HepG2 (cell line): ENCODE results near the gene PSME3IP1. TPM values are rescaled to one million over a fixed set of nuclear protein-coding genes. Genes with fewer than 3 reads are reported as not detected.

Experiments
- ATAC-seq: fragments of 200-7000 bp; cut with Tn5 transposase; 3 replicates; pipeline ENCODE4 v1.9.1; 2020; ENCODE audit warnings: mild to moderate bottlenecking, moderate library complexity
- BruUV-seq: library from RNA; stranded (reverse); fragments of 400-500 nt; replicated peaks from 2 replicates; lab custom pipeline; 2021; lab: Mats Ljungman, UMichigan
- CTCF ChIA-PET: fragments of 300-600 bp; formaldehyde crosslinking; extraction: SDS; loops from one replicate; lab custom pipeline; 2021; ENCODE audit warnings: low total read pairs, inconsistent platforms, low intra/inter-chr PET ratio; lab: Yijun Ruan, JAX
- POLR2A ChIA-PET: fragments of 350-600 bp; sonication (Branson Sonifier 250); formaldehyde crosslinking; loops from one replicate; lab custom pipeline; 2020; ENCODE audit warnings: antibody characterized with exemption, inconsistent platforms; lab: Yijun Ruan, JAX
- DNase-seq: peaks from one replicate; pipeline ENCODE4 v3.0.0-alpha.2; 2015; ENCODE audit warnings: low spot score
- FAIRE-seq: peaks from 3 replicates; lab custom pipeline; 2011; peaks lifted over from hg19 to GRCh38; lab: Jason Lieb, UNC
- H2AFZ ChIP-seq: one replicate; pipeline ENCODE4 v1.6.1; 2011; ENCODE audit warnings: low read length, inconsistent platforms
- H3K27ac ChIP-seq: fragments of 300-600 bp; 3 replicates; pipeline ENCODE4 v1.8.0; 2011; ENCODE audit warnings: mixed run types, mild to moderate bottlenecking, mixed read lengths, low read length, inconsistent platforms; ENCODE audit not compliant: insufficient read depth; ENCODE audit errors: extremely low read length
- H3K27me3 ChIP-seq, 2 experiments: fragments of 200-600 bp in 1 of 2; 2 replicates in 1 of 2; 3 replicates in 1 of 2; pipeline versions ENCODE4 v1.6.0 to v1.8.0; 2011; ENCODE audit warnings: low read length in 2 of 2, mild to moderate bottlenecking in 2 of 2, moderate library complexity in 2 of 2, inconsistent platforms in 1 of 2; ENCODE audit not compliant: insufficient read depth in 2 of 2, control insufficient read depth in 1 of 2
- H3K36me3 ChIP-seq, 2 experiments: fragments of 200-600 bp in 1 of 2; replicated peaks in 1 of 2; 2 replicates in 1 of 2; 3 replicates in 1 of 2; pipeline versions ENCODE4 v1.5.1 to v1.8.0; 2011; ENCODE audit warnings: low read length in 2 of 2, inconsistent platforms in 1 of 2; ENCODE audit not compliant: insufficient read depth in 2 of 2, control insufficient read depth in 1 of 2
- H3K4me1 ChIP-seq: 2 replicates; pipeline ENCODE4 v1.5.1; 2012; ENCODE audit warnings: low read length, inconsistent platforms; ENCODE audit not compliant: insufficient read depth
- H3K4me2 ChIP-seq: 2 replicates; pipeline ENCODE4 v1.6.0; 2011; ENCODE audit warnings: low read depth, low read length, inconsistent platforms
- H3K4me3 ChIP-seq, 3 experiments: fragments of 200-600 bp in 1 of 3; sonication (generic), shearing (Covaris generic) in 1 of 3; replicated peaks in 1 of 3; 2 replicates each; pipeline ENCODE4 v1.5.1; 2011 to 2016; ENCODE audit warnings: low read length in 3 of 3, inconsistent platforms in 2 of 3, low read depth in 2 of 3, mild to moderate bottlenecking in 2 of 3, control low read depth in 1 of 3, mixed read lengths in 1 of 3; ENCODE audit not compliant: insufficient read depth in 1 of 3
- H3K79me2 ChIP-seq: one replicate; pipeline ENCODE4 v1.6.1; 2011; ENCODE audit warnings: low read length, inconsistent platforms; ENCODE audit not compliant: insufficient read depth
- H3K9ac ChIP-seq: 2 replicates; pipeline ENCODE4 v1.6.0; 2011; ENCODE audit warnings: mild to moderate bottlenecking, low read depth, low read length, inconsistent platforms; ENCODE audit not compliant: insufficient read depth
- H3K9me3 ChIP-seq: 2 replicates; pipeline ENCODE4 v1.5.1; 2012; ENCODE audit warnings: mild to moderate bottlenecking, low read length
- H4K20me1 ChIP-seq: 2 replicates; pipeline ENCODE4 v1.6.0; 2011; ENCODE audit warnings: inconsistent platforms, mild to moderate bottlenecking, low read length, moderate library complexity; ENCODE audit not compliant: insufficient read depth
- ATF1 ChIP-seq: IDR thresholded peaks from 2 replicates; pipeline ENCODE4 v1.6.1; 2016; ENCODE audit warnings: mild to moderate bottlenecking, control low read depth
- BCL6 ChIP-seq: IDR thresholded peaks from 2 replicates; pipeline ENCODE4 v1.6.1; 2016; ENCODE audit warnings: missing genetic modification reagents, missing compliant biosample characterization
- FOXA3 ChIP-seq: IDR thresholded peaks from 2 replicates; pipeline ENCODE4 v1.6.1; 2016; ENCODE audit warnings: missing genetic modification reagents, missing compliant biosample characterization
- GPBP1L1 ChIP-seq: sonication (generic); formaldehyde crosslinking; IDR thresholded peaks from 2 replicates; pipeline ENCODE4 v1.5.0; 2020; ENCODE audit warnings: mild to moderate bottlenecking, missing genetic modification reagents
- SRSF4 ChIP-seq: fragments of 200-400 bp; formaldehyde crosslinking; IDR thresholded peaks from one replicate; pipeline ENCODE4 v1.6.1; 2018; ENCODE audit warnings: mild to moderate bottlenecking, low read depth, low read length, moderate library complexity; ENCODE audit not compliant: poor library complexity, severe bottlenecking
- WIZ ChIP-seq: sonication (generic); formaldehyde crosslinking; IDR thresholded peaks from 2 replicates; pipeline ENCODE4 v1.5.1; 2020; ENCODE audit warnings: mild to moderate bottlenecking, missing genetic modification reagents
- ZBTB10 ChIP-seq: sonication (generic); formaldehyde crosslinking; IDR thresholded peaks from 2 replicates; pipeline ENCODE4 v1.4.0; 2020; ENCODE audit warnings: missing genetic modification reagents, borderline replicate concordance
- ZBTB42 ChIP-seq: sonication (generic); formaldehyde crosslinking; IDR thresholded peaks from 2 replicates; pipeline ENCODE4 v1.5.0; 2020; ENCODE audit warnings: mild to moderate bottlenecking, missing genetic modification reagents
- ZFP36L1 ChIP-seq: sonication (generic); formaldehyde crosslinking; IDR thresholded peaks from 2 replicates; pipeline ENCODE4 v1.8.0; 2022; ENCODE audit warnings: mild to moderate bottlenecking, missing genetic modification reagents, moderate library complexity
- ZNF430 ChIP-seq: sonication (generic); formaldehyde crosslinking; IDR thresholded peaks from 2 replicates; pipeline ENCODE4 v1.9.0; 2021; ENCODE audit warnings: mild to moderate bottlenecking, missing genetic modification reagents
- ZNF670 ChIP-seq: sonication (generic); formaldehyde crosslinking; IDR thresholded peaks from 2 replicates; pipeline ENCODE4 v1.8.0; 2022; ENCODE audit warnings: mild to moderate bottlenecking, missing genetic modification reagents, borderline replicate concordance
- ZNF766 ChIP-seq: sonication (generic); formaldehyde crosslinking; IDR thresholded peaks from 2 replicates; pipeline ENCODE4 v1.5.0; 2020; ENCODE audit warnings: missing genetic modification reagents, borderline replicate concordance
- WGBS: methylation state at CpG from one replicate; pipeline ENCODE4 v1.1.6; 2017; ENCODE audit warnings: low lambda C conversion rate; 5-methylcytosine and 5-hydroxymethylcytosine counted together
- in situ Hi-C: cut with HindIII; loops from 2 replicates; pipeline ENCODE4 v1.10.0; 2017; ENCODE audit warnings: low pct_unique_long_range_greater_than_20kb; ENCODE audit not compliant: extremely low pct_ligation_motif_present
- intact Hi-C: fragments of 100-400 bp; cut with micrococcal nuclease; formaldehyde crosslinking; loops from one replicate; pipeline ENCODE4 v1.10.0; 2022; ENCODE audit not compliant: unreplicated experiment
- polyA plus RNA-seq, 8 experiments: library from polyadenylated mRNA; depleted of rRNA in 3 of 8; stranded (reverse) in 7 of 8; unstranded in 1 of 8; fragments of >200 nt; fragmentation: Illumina TruSeq in 4 of 8; extraction: Trizol in 4 of 8; gene quantifications; 2 replicates each; pipeline versions ENCODE4 v1.2.1 to v1.2.3, GENCODE V29; 2011 to 2016; ENCODE audit warnings: low read depth in 4 of 8, missing spikeins in 1 of 8, mixed read lengths in 1 of 8; ENCODE audit not compliant: insufficient read depth in 1 of 8
- total RNA-seq, 5 experiments: library from RNA; depleted of rRNA; stranded (reverse); fragments of >200 nt; fragmentation: Illumina TruSeq; extraction: Trizol; gene quantifications; 2 replicates each; pipeline ENCODE4 v1.2.3, GENCODE V29; 2016; ENCODE audit warnings: low read depth in 1 of 5
- TF ChIP-seq, protein P1 (sequence below): sonication (generic); formaldehyde crosslinking; IDR thresholded peaks from 2 replicates; pipeline ENCODE4 v1.9.0; 2021; ENCODE audit warnings: missing genetic modification reagents, borderline replicate concordance
- TF ChIP-seq, protein P2 (sequence below): sonication (generic); formaldehyde crosslinking; IDR thresholded peaks from 2 replicates; pipeline ENCODE4 v1.4.0; 2020; ENCODE audit warnings: mild to moderate bottlenecking, missing genetic modification reagents
- TF ChIP-seq, protein P3 (sequence below): sonication (generic); formaldehyde crosslinking; IDR thresholded peaks from 2 replicates; pipeline ENCODE4 v1.4.0; 2020; ENCODE audit warnings: missing genetic modification reagents

The PSME3IP1 gene
- total and polyA plus RNA-seq, 2 of the 13 experiments (the other 11 are each of a cell fraction or from before 2014, with no cell fraction given): 90.8 to 99.8 TPM

DNA sequence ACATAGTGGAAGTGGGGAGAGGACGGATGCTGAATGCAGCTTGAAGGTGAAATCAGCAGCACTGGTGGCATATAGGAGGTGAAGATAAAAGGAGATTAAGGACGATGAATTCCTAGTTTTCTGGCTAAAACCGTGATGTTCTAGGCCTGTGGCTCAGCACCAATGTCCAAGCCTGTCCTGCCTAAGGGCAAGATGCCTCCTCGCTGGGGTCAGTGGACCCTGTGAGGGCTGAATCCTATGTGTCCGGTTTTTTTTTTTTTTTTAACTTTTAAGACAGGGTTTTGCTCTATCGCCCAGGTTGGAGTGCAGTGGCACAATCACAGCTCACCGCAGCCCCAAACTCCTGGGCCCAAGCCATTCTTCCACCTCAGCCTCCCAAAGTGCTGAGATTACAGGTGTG is 80.7 kb downstream of the PSME3IP1 start:
- Histone ChIP-seq H3K27ac (no peak overlapping the region), H3K27me3 (peaks cover 0 to 2% of the 10 kb centered on the region in 2 experiments; a peak in 1 of 5 replicates), H3K4me3 (no peak overlapping the region), H3K4me1 (no peaks in the 10 kb centered on the region), H4K20me1 (no peaks in the 10 kb centered on the region), H3K36me3 (no peaks in the 10 kb centered on the region), H2AFZ (no peak overlapping the region), H3K4me2 (no peak overlapping the region), H3K9ac (no peak overlapping the region), H3K79me2 (no peaks in the 10 kb centered on the region), H3K9me3 (no peaks in the 10 kb centered on the region)
- DNase-seq (no peak), ATAC-seq (no peak), FAIRE-seq (no peak)
- BruUV-seq: no TSS peak
- in situ Hi-C loops (no loop called here), intact Hi-C loops (no loop called here)
- 51% methylated on average over 7 of the region's 7 CpGs for whole genome bisulfite sequencing
- CTCF ChIA-PET: no interaction called here
- POLR2A ChIA-PET: no interaction called here
- TF ChIP-seq ZBTB42 (no peak), SRSF4 (no peak), BCL6 (no peak), FOXA3 (CRISPR knock-in tag) (no peak), ZNF766 (CRISPR knock-in tag) (no peak), ZBTB10 (CRISPR knock-in tag) (no peak), ZFP36L1 (CRISPR knock-in tag) (no peak), ATF1 (CRISPR knock-in tag) (no peak), ZNF430 (CRISPR knock-in tag) (no peak), ZNF670 (CRISPR knock-in tag) (no peak), GPBP1L1 (no peak), WIZ (CRISPR knock-in tag) (no peak)
- TF ChIP-seq, protein P1, sequence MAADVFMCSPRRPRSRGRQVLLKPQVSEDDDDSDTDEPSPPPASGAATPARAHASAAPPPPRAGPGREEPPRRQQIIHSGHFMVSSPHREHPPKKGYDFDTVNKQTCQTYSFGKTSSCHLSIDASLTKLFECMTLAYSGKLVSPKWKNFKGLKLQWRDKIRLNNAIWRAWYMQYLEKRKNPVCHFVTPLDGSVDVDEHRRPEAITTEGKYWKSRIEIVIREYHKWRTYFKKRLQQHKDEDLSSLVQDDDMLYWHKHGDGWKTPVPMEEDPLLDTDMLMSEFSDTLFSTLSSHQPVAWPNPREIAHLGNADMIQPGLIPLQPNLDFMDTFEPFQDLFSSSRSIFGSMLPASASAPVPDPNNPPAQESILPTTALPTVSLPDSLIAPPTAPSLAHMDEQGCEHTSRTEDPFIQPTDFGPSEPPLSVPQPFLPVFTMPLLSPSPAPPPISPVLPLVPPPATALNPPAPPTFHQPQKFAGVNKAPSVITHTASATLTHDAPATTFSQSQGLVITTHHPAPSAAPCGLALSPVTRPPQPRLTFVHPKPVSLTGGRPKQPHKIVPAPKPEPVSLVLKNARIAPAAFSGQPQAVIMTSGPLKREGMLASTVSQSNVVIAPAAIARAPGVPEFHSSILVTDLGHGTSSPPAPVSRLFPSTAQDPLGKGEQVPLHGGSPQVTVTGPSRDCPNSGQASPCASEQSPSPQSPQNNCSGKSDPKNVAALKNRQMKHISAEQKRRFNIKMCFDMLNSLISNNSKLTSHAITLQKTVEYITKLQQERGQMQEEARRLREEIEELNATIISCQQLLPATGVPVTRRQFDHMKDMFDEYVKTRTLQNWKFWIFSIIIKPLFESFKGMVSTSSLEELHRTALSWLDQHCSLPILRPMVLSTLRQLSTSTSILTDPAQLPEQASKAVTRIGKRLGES (CRISPR knock-in tag): no peak
- TF ChIP-seq, protein P2, sequence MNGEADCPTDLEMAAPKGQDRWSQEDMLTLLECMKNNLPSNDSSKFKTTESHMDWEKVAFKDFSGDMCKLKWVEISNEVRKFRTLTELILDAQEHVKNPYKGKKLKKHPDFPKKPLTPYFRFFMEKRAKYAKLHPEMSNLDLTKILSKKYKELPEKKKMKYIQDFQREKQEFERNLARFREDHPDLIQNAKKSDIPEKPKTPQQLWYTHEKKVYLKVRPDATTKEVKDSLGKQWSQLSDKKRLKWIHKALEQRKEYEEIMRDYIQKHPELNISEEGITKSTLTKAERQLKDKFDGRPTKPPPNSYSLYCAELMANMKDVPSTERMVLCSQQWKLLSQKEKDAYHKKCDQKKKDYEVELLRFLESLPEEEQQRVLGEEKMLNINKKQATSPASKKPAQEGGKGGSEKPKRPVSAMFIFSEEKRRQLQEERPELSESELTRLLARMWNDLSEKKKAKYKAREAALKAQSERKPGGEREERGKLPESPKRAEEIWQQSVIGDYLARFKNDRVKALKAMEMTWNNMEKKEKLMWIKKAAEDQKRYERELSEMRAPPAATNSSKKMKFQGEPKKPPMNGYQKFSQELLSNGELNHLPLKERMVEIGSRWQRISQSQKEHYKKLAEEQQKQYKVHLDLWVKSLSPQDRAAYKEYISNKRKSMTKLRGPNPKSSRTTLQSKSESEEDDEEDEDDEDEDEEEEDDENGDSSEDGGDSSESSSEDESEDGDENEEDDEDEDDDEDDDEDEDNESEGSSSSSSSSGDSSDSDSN (CRISPR knock-in tag): no peak
- TF ChIP-seq, protein P3, sequence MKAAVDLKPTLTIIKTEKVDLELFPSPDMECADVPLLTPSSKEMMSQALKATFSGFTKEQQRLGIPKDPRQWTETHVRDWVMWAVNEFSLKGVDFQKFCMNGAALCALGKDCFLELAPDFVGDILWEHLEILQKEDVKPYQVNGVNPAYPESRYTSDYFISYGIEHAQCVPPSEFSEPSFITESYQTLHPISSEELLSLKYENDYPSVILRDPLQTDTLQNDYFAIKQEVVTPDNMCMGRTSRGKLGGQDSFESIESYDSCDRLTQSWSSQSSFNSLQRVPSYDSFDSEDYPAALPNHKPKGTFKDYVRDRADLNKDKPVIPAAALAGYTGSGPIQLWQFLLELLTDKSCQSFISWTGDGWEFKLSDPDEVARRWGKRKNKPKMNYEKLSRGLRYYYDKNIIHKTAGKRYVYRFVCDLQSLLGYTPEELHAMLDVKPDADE (CRISPR knock-in tag): no peak
